Right lobe of liver (tissue), 4 donors: Measurements from ENCODE around the gene HOPX.

Source experiments
- CTCF ChIP-seq, 4 donors: fragments of 200-600 bp in 3 of 4; fragments of 450-650 bp in 1 of 4; IDR thresholded peaks; one replicate each; pipeline versions ENCODE4 v1.5.1 to v1.8.0; 2016 to 2022; ENCODE audit warnings: antibody characterized with exemption in 4 of 4, mild to moderate bottlenecking in 2 of 4
- POLR2A ChIP-seq: fragments of 450-650 bp; IDR thresholded peaks from one replicate; pipeline ENCODE4 v1.6.1; 2017; ENCODE audit warnings: antibody characterized with exemption, mild to moderate bottlenecking
- donor health status: DM: no; HTN: no; CAD: no.
- donor health status: DM: no; HTN: no; CAD: no.
- donor health status: DM: no; HTN: yes; CAD: no.

GRCh38 chr4:56653461-56654237 lies 27.4 kb downstream of the HOPX start:
- TF ChIP-seq CTCF (IDR thresholded peaks at IDR 0.05) (no peak), POLR2A (no peak)
